K562 (cell line): ENCODE results near the gene MTHFD2. TPM values are rescaled to one million over a fixed set of nuclear protein-coding genes. Genes with fewer than 3 reads are reported as not detected.

Experiments
- ATAC-seq: fragments of 200-7000 bp; cut with Tn5 transposase; 3 replicates; pipeline ENCODE4 v1.9.1; 2020; ENCODE audit warnings: moderate library complexity
- BruUV-seq: library from RNA; stranded (reverse); fragments of 400-500 nt; replicated peaks from 2 replicates; lab custom pipeline; 2021; lab: Mats Ljungman, UMichigan
- CTCF ChIA-PET: fragments of 300-600 bp; formaldehyde crosslinking; extraction: SDS; loops from one replicate; lab custom pipeline; 2021; ENCODE audit warnings: low intra/inter-chr PET ratio; lab: Yijun Ruan, JAX
- POLR2A ChIA-PET: fragments of 300-600, 350-650 bp; sonication (Branson Sonifier 250); formaldehyde crosslinking; extraction: SDS; loops from one replicate; lab custom pipeline; 2021; ENCODE audit warnings: antibody characterized with exemption, inconsistent platforms; lab: Yijun Ruan, JAX
- DNase-seq, 4 experiments: peaks; one replicate each; pipeline versions ENCODE4 v3.0.0 to v3.0.0-alpha.2; 2011 to 2018; ENCODE audit warnings: low spot score in 3 of 4, mixed read lengths in 3 of 4; ENCODE audit errors: extremely low read depth in 1 of 4
- FAIRE-seq: peaks from 2 replicates; lab custom pipeline; 2011; peaks lifted over from hg19 to GRCh38; lab: Jason Lieb, UNC
- H2AFZ ChIP-seq: 2 replicates; pipeline ENCODE4 v1.6.0; 2011; ENCODE audit warnings: low read depth, low read length, control low read depth, inconsistent platforms
- H3K27ac ChIP-seq: fragments of 200-600 bp; 3 replicates; pipeline ENCODE4 v1.8.0; 2011; ENCODE audit warnings: low read depth, mild to moderate bottlenecking, control low read depth, inconsistent platforms, low read length, moderate library complexity, mixed read lengths; ENCODE audit errors: extremely low read depth
- H3K27me3 ChIP-seq, 2 experiments: fragments of 300-600 bp in 1 of 2; 2 replicates in 1 of 2; 3 replicates in 1 of 2; pipeline versions ENCODE4 v1.6.0 to v1.8.0; 2011; ENCODE audit warnings: inconsistent platforms in 2 of 2, low read length in 2 of 2, mild to moderate bottlenecking in 1 of 2, mixed read lengths in 1 of 2, moderate library complexity in 1 of 2; ENCODE audit not compliant: control insufficient read depth in 2 of 2, insufficient read depth in 2 of 2
- H3K36me3 ChIP-seq: fragments of 300-600 bp; 3 replicates; pipeline ENCODE4 v1.8.0; 2011; ENCODE audit warnings: mild to moderate bottlenecking, low read length, inconsistent platforms; ENCODE audit not compliant: control insufficient read depth, insufficient read depth
- H3K4me1 ChIP-seq, 2 experiments: fragments of 200-600 bp in 1 of 2; replicated peaks in 1 of 2; 2 replicates in 1 of 2; 3 replicates in 1 of 2; pipeline versions ENCODE4 v1.5.1 to v1.8.0; 2011; ENCODE audit warnings: inconsistent platforms in 2 of 2, low read length in 2 of 2, mild to moderate bottlenecking in 1 of 2, mixed read lengths in 1 of 2, moderate library complexity in 1 of 2; ENCODE audit not compliant: control insufficient read depth in 2 of 2, insufficient read depth in 2 of 2
- H3K4me2 ChIP-seq: 2 replicates; pipeline ENCODE4 v1.6.1; 2011; ENCODE audit warnings: low read length, control low read depth, inconsistent platforms, mixed read lengths; ENCODE audit not compliant: insufficient read depth
- H3K4me3 ChIP-seq: fragments of 200-600 bp; sonication (generic), shearing (Covaris generic); 2 replicates; pipeline ENCODE4 v1.5.1; 2016; ENCODE audit warnings: control low read depth, inconsistent platforms
- H3K79me2 ChIP-seq: fragments of 200-600 bp; 3 replicates; pipeline ENCODE4 v1.8.0; 2011; ENCODE audit warnings: low read length, inconsistent platforms; ENCODE audit not compliant: control insufficient read depth, insufficient read depth
- H3K9ac ChIP-seq, 2 experiments: 2 replicates each; pipeline versions ENCODE4 v1.6.0 to v1.6.1; 2011; ENCODE audit warnings: low read depth in 2 of 2, low read length in 2 of 2, control low read depth in 1 of 2, inconsistent platforms in 1 of 2, mild to moderate bottlenecking in 1 of 2, mixed read lengths in 1 of 2; ENCODE audit not compliant: insufficient read depth in 1 of 2
- H3K9me1 ChIP-seq: one replicate; pipeline ENCODE4 v1.6.0; 2011; ENCODE audit warnings: inconsistent platforms, mild to moderate bottlenecking, low read length, moderate library complexity; ENCODE audit not compliant: control insufficient read depth, insufficient read depth
- H3K9me3 ChIP-seq: replicated peaks from 2 replicates; pipeline ENCODE4 v1.5.1; 2011; ENCODE audit warnings: low read depth, low read length, inconsistent platforms; ENCODE audit not compliant: control insufficient read depth, insufficient read depth
- H4K20me1 ChIP-seq: replicated peaks from 2 replicates; pipeline ENCODE4 v1.6.1; 2011; ENCODE audit warnings: low read length, inconsistent platforms, mixed read lengths; ENCODE audit not compliant: control insufficient read depth, insufficient read depth
- AFF4 ChIP-seq: sonication (generic); formaldehyde crosslinking; IDR thresholded peaks from 2 replicates; pipeline ENCODE4 v1.8.0; 2023; ENCODE audit warnings: mild to moderate bottlenecking, missing genetic modification reagents
- CBX1 ChIP-seq: sonication (generic); IDR thresholded peaks from 2 replicates; pipeline ENCODE4 v1.6.1; 2016; ENCODE audit warnings: antibody characterized with exemption, low read depth, mild to moderate bottlenecking
- HMGN3 ChIP-seq: IDR thresholded peaks from 2 replicates; pipeline ENCODE4 v1.6.1; 2011; ENCODE audit warnings: borderline replicate concordance, low read depth, mild to moderate bottlenecking, mixed read lengths, low read length; ENCODE audit not compliant: insufficient read length; ENCODE audit errors: extremely low read depth
- MYC ChIP-seq, 2 experiments: fragments of 250-450 bp in 1 of 2; sonication (Bioruptor Pico) in 1 of 2; IDR thresholded peaks; 2 replicates each; pipeline versions ENCODE4 v1.5.1 to v1.6.1; 2012 to 2021; ENCODE audit warnings: low read depth in 2 of 2, borderline replicate concordance in 1 of 2, improper control_type of control experiment in 1 of 2, low read length in 1 of 2, mild to moderate bottlenecking in 1 of 2, moderate library complexity in 1 of 2
- PML ChIP-seq: IDR thresholded peaks from 2 replicates; pipeline ENCODE4 v1.6.1; 2012; ENCODE audit warnings: low read length, inconsistent platforms
- POLR2AphosphoS2 ChIP-seq: IDR thresholded peaks from 2 replicates; pipeline ENCODE4 v1.6.1; 2012; ENCODE audit warnings: low read length, improper control_type of control experiment
- POLR2B ChIP-seq: fragments of 450-650 bp; IDR thresholded peaks from 2 replicates; pipeline ENCODE4 v1.6.1; 2018; ENCODE audit warnings: low read depth; ENCODE audit not compliant: partially characterized antibody
- WGBS: fragments of 100-300 bp; shearing (Covaris generic); methylation state at CpG from one replicate; pipeline ENCODE4 v1.1.6; 2016; ENCODE audit warnings: low coverage, mixed read lengths; ENCODE audit not compliant: insufficient coverage; ENCODE audit errors: missing lambda C conversion rate; 5-methylcytosine and 5-hydroxymethylcytosine counted together
- in situ Hi-C: fragments of 300-500 bp; cut with MboI; formaldehyde crosslinking; loops from 4 replicates; pipeline ENCODE4 v1.15.0; 2018; ENCODE audit warnings: inconsistent platforms, mixed read lengths
- intact Hi-C: fragments of 100-400 bp; cut with micrococcal nuclease; formaldehyde crosslinking; loops from 2 replicates; pipeline ENCODE4 v1.14.2; 2022
- polyA plus RNA-seq, 8 experiments: library from polyadenylated mRNA; depleted of rRNA in 4 of 8; stranded (reverse) in 5 of 8; unstranded in 3 of 8; fragments of >200 nt; fragmentation: Nextera tagmentation in 2 of 8; fragmentation: Illumina TruSeq in 1 of 8; extraction: Ambion mirVana in 2 of 8; extraction: Trizol in 1 of 8; gene quantifications; 2 replicates each; pipeline versions ENCODE4 v1.2.1 to v1.2.3, GENCODE V29; 2011 to 2014; ENCODE audit warnings: inconsistent platforms in 1 of 8, missing spikeins in 1 of 8
- total RNA-seq, 7 experiments: library from RNA; depleted of rRNA in 6 of 7; stranded (reverse); fragments of >200 nt in 6 of 7; fragmentation: Illumina TruSeq in 2 of 7; extraction: Trizol in 2 of 7; gene quantifications; 2 replicates each; pipeline versions ENCODE4 v1.2.1 to v1.2.3, GENCODE V29; 2011 to 2021; ENCODE audit warnings: low replicate concordance in 1 of 7
- TF ChIP-seq, protein P1 (sequence below), 2 experiments: fragments of 200-800 bp in 1 of 2; sonication (Bioruptor generic) in 1 of 2; sonication (generic) in 1 of 2; formaldehyde crosslinking in 1 of 2; IDR thresholded peaks in 1 of 2; conservative IDR thresholded peaks in 1 of 2; 2 replicates each; pipeline versions ENCODE4 v1.5.0 to v1.6.1; 2016 to 2020; ENCODE audit warnings: missing compliant biosample characterization in 1 of 2, missing genetic modification characterization in 1 of 2, missing genetic modification reagents in 1 of 2
- TF ChIP-seq, protein P2 (sequence below): fragments of 450-650 bp; IDR thresholded peaks from 2 replicates; pipeline ENCODE4 v1.6.1; 2016

Gene MTHFD2
- total and polyA plus RNA-seq, 9 of the 15 experiments (the other 6 are each of a cell fraction or from before 2014, with no cell fraction given) = 113 to 520 (median 234) TPM

DNA sequence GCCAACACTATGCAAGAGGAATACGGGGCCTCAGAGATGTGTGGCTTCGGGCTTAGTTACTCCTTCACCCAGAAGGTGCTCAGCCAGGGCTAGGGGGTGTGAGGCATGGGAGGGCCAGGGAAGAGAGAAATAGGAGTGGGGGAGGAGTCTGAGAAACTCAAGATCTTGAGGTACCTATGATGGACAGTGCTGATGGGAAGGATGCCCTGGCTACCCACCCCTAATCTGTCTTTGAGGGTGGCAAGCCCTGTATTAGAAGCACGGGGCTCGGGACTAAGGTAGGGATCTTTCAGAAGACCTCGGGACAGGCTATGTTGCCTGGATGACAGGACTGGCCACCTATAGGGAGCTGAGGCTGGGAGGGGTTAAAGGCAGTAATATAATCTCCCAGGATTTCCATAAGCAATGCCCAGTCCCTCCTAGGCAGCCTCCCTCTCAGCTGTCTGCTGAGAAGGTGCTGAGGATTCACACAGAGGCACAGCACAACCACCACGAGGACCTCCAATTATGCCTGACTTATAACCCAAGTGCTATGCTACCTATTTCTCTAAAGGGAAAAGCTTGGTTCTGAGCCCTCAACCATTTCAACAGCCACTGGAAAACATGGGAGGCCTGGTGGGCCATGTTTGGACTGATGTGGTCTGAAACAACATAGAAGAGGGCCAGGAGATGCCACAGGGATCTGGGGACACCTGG, 23.3 kb downstream of the MTHFD2 start:
- Histone ChIP-seq H3K4me1 (peaks cover 3 to 13% of the 10 kb centered on the region in 2 experiments), H3K9me1 (no peaks in the 10 kb centered on the region), H3K27ac (no peak overlapping the region), H2AFZ (no peak overlapping the region), H4K20me1 (0 out of 2 replicates have a peak, but pooled peaks cover 8% of the 10 kb centered on the region), H3K79me2 (no peaks in the 10 kb centered on the region), H3K27me3 (no peaks in the 10 kb centered on the region), H3K4me3 (no peak overlapping the region), H3K9ac (no peak overlapping the region; a peak in 1 of 4 replicates), H3K36me3 (peaks cover 28% of the 10 kb centered on the region), H3K9me3 (no peaks in the 10 kb centered on the region), H3K4me2 (no peak overlapping the region)
- no peak for DNase-seq
- ATAC-seq = peak; percentile 49
- WGBS = 64% methylated on average over 6 of the region's 6 CpGs
- intact Hi-C loops (no loop called here), in situ Hi-C loops (no loop called here)
- FAIRE-seq = no peak
- CTCF ChIA-PET = no interaction called here
- TF ChIP-seq CBX1 = 0 out of 2 replicates have a peak, but pooled peaks have one; percentile 19
- TF ChIP-seq PML = peak; percentile 16; the same call in 1 of the 2 replicates
- peak; percentile 44 for TF ChIP-seq HMGN3
- peak; percentile 52 for TF ChIP-seq POLR2B
- TF ChIP-seq AFF4 (CRISPR knock-in tag) = no peak
- TF ChIP-seq, protein P1, sequence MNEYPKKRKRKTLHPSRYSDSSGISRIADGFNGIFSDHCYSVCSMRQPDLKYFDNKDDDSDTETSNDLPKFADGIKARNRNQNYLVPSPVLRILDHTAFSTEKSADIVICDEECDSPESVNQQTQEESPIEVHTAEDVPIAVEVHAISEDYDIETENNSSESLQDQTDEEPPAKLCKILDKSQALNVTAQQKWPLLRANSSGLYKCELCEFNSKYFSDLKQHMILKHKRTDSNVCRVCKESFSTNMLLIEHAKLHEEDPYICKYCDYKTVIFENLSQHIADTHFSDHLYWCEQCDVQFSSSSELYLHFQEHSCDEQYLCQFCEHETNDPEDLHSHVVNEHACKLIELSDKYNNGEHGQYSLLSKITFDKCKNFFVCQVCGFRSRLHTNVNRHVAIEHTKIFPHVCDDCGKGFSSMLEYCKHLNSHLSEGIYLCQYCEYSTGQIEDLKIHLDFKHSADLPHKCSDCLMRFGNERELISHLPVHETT (CRISPR knock-in tag; conservative IDR thresholded peaks at IDR 0.05 in 1 of 2, IDR thresholded peaks at IDR 0.05 in 1 of 2) = no peak
- peak; percentile 94 for TF ChIP-seq POLR2AphosphoS2
- TF ChIP-seq, protein P2, sequence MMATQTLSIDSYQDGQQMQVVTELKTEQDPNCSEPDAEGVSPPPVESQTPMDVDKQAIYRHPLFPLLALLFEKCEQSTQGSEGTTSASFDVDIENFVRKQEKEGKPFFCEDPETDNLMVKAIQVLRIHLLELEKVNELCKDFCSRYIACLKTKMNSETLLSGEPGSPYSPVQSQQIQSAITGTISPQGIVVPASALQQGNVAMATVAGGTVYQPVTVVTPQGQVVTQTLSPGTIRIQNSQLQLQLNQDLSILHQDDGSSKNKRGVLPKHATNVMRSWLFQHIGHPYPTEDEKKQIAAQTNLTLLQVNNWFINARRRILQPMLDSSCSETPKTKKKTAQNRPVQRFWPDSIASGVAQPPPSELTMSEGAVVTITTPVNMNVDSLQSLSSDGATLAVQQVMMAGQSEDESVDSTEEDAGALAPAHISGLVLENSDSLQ = peak; percentile 73
- no peak for TF ChIP-seq MYC (IDR thresholded peaks at IDR 0.05; ENCODE audit: low read depth, low read length)
- 0 out of 2 replicates have a peak, but pooled peaks have one; percentile 17 for TF ChIP-seq MYC (CRISPR knock-in tag; IDR thresholded peaks at IDR 0.05; ENCODE audit: borderline replicate concordance, low read depth)
- POLR2A ChIA-PET = interaction anchor here (0.6 to 2.3 kb wide), 4 partner anchors 12 to 95 kb away, joined by 3 to 11 read pairs (median 5); no protein-coding TSS in a partner anchor
- BruUV-seq = TSS peak; percentile 16
